Posterior vena cava (tissue), 2 donors: ENCODE results near the gene ABCC11. TPM values are rescaled to one million over a fixed set of nuclear protein-coding genes. Genes with fewer than 3 reads are reported as not detected.

Experiments
- DNase-seq: peaks from one replicate; pipeline ENCODE4 v3.0.0-alpha.2; 2020; ENCODE audit warnings: low spot score
- intact Hi-C, 2 donors: fragments of 100-400 bp; cut with DNase I; formaldehyde crosslinking; loops; one replicate each; pipeline versions ENCODE4 v1.14.1 to v1.14.2; 2022 to 2023
- long read RNA-seq, 2 donors: library from polyadenylated mRNA; unstranded; transcript quantifications; one replicate each; pipeline ENCODE4 v2.0.0, GENCODE V29; 2020 to 2021
- total RNA-seq, 2 donors: library from RNA; stranded (reverse); fragmentation: NEBNext Ultra II Directional; extraction: Animal tissue kit (Norgen Biotek cat#: 25700); gene quantifications; one replicate each; pipeline ENCODE4 v1.2.1, GENCODE V29; 2021
- donor health status: DM: yes; HTN: yes; CAD: no.
- donor health status: DM: yes; HTN: yes; CAD: no.

Gene ABCC11
- not detected for total RNA-seq
- long read RNA-seq, donor 1, result 0 reads
- long read RNA-seq, donor 2, result 0 reads

DNA sequence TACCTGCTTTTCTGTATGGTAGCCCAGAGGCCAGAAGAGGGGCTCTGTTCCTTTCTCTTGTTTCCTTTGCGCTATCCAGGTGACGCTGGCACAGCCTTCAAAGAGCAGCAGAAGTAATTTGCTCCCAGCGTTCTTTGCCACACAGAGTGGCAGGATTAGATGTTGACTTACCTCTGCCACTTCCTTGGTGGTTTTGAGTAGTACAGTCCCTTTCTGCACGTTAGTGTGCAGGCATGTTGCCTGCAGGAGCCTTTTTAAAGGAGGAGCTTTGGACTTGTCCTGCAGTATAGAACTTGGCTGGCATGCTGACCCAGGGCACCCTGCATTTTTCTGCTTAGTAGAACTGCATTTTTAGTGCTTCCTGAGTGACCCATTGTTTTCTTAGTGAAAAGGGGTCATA lies at the start of gene ABCC11:
ABCC11 (minus strand) TSS at position 229 of the 400 bp plus-strand sequence. CDS start 15,618 bp downstream, outside the sequence.
- intact Hi-C loops, result no loop called here
- no peak for DNase-seq

DNA sequence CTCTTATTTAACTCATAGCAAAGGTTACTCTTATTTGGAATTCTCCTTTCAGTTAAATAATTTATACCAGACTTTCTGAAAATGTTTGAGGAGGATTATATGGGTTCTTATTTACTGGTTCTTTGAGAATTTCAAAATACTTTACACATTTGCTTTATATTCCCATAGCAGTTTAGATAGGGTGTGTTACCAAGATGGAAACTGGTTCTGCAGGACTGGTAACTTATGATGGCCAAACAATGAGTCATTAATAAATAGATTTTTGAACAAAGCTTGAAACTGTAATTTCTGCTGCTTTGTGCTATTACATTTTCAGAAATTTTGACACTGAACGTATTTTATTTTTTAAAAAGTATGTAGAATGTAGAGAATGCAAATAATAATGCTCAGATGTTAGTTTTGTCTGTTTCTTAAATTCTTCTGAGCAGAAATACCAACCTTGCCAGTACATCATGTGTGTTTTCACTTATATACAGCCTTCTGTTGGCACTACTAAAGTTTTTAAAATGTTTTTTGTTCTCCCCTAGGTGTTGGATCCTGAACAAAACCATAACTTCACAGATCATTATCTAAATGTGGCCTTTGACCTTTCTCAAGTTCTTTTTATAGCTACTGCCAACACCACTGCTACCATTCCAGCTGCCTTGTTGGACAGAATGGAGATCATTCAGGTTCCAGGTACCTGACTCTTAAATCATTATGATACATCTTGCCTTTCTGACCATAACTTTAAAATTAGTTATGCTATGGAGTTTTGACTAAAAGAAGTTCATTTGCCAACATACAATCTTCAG lies 48.3 kb upstream of the ABCC11 start:
- DNase-seq, result no peak
- intact Hi-C loops, result no loop called here

DNA sequence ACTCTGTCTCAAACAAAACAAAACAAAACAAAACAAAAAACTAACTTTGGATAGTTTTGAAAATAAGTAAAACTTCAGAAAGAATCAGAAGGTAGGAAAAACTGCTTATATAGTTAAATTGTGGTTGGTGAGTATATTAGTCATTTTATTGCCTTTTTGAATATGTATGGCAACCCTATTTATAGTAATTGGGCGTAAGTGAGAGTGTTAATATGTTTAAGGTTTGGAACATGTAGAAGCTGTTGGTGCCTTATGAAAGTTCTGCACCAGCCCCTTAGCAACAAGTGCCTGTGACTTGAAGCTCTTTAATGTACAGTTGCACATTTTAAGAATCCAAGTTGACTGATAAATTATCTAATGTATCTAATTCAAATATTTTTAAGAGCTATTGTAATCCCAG lies 47.4 kb upstream of the ABCC11 start:
- intact Hi-C loops, result no loop called here
- DNase-seq, result no peak

DNA sequence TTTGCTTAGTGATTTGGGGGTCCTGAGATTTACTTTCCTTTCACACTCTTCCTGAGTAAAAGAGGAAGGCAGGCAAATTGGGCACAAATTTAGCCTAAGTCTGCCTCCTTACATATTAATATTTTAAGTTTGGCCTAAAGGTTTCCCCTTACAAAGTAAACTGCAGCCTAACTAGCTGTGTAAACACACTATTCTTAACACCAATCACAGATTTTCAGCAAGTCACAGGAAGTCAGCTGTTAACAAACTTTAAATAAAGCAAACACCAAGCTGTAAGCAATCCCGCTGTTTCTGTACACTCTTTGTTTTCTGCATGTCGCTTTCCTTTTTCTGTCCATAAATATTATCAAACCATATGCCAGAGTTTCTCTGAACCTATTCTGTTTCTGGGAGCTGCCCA lies 45.1 kb upstream of the ABCC11 start:
- DNase-seq, result no peak
- intact Hi-C loops, result no loop called here

DNA sequence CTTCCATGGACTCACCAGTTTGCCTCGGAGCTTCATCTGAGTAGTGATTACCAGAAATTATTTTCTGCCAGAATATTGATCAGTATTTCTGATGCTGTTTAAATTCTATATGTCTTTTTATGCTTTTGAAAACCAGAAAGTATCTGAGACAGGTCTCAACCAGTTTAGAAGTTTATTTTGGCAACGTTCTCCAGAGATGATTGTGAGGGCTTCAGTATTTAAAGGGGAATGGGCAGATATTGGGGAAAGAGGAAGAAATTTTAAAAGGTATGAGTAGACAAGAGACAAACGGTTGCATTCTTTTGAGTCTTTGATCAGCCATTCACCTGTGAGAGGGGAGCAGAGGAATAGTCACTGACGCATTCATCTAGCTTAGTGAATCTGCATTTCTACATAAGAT lies 44.4 kb upstream of the ABCC11 start:
- intact Hi-C loops, result no loop called here
- DNase-seq, result no peak

DNA sequence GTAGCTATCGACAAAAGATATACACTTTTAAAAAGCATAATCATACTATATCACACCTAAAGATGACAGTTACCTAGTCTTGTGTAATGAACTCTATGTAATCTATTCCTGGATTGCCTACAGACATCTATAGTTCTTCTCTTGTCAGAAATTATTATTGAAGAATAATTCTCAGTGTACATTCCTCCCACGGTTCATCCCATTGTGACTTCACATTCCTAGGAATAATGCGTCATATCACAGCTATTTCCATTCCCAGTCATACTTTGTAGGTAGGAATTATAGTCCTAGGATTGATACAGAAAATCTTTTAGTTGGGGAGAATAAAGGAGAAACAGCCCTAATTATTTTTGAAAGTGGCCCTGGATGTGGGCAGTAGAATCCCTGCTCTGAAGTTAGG lies 44.0 kb upstream of the ABCC11 start:
- DNase-seq, result no peak

DNA sequence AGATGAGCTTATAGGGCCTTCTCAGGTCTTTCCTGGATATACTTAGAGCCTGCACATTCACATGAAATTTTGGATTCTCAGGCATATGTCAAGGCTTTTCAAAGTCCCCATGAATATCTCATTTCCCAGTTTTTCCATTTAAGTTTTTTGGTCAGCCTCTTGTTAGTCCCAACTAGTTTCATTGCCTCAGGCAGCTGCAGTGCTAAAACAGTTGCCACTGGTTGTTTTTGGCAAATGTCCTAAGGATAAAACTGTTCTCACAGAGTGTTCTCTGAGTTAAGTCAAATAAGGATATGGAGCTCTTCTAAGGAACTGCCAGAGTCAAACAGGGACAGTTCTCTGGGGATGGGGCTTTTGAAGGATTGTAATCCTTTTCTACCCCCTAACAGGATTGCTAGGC lies 39.9 kb upstream of the ABCC11 start:
- no peak for DNase-seq
- intact Hi-C loops, result no loop called here

More for the DNA sequence above, 44.0 kb upstream of the ABCC11 start:
- intact Hi-C loops, result no loop called here

DNA sequence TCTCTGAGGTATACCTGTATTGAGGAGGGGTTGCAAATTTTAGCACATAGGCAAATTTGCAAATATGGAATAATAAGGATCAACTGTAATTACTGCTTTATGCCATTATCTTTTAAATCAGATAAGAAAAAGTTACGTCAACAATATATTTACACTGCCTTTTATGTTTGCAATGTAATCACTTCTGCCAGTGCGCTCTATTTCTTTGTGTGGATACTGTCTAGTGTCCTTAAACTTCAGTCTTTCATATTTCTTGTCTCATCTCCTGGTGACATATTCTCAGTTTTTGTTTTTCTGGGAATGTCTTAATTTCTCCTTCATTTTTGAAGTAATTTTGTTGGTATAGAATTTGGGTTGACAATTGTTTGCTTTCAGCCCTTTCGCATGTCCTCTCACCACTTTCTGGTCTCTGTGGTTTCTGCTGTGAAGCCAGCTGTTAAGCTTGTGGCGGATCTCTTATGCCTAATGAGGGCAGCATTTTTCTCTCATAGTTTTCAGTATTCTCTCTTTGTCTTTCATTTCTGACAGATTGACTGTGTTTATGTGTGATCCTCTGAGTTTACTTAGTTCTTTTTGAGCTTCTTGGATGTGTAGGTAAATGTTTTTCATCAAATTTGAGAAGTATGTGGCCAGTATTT lies 37.6 kb upstream of the ABCC11 start:
- intact Hi-C loops, result no loop called here
- no peak for DNase-seq

DNA sequence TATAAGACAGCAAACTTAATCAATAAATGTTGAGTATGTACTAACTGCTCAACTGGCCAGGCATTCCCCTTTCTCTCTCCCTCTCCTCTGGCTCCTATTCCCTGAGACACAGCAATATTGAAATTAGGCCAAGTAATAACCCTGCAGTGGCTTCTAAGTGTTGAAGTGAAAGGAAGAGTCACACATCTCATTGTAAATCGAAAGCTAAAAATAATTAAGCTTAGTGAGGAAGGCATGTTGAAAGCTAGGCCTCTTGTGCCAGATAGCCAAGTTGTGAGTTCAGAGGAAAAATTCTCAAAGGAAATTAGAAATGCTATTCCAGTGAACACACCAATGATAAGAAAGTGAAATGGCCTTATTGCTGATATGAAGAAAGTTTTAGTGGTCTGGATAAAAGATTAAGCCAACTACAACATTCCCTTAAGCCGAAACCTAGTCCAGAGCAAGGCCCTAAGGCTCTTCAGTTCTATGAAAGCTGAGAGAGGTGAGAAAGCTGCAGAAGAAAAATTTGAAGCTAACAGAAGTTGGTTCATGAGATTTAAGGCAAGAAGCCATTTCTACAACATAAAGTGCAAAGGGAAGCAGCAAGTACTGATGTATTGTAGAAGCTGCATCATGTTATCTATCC lies 35.4 kb upstream of the ABCC11 start:
- DNase-seq, result no peak
- intact Hi-C loops, result no loop called here

DNA sequence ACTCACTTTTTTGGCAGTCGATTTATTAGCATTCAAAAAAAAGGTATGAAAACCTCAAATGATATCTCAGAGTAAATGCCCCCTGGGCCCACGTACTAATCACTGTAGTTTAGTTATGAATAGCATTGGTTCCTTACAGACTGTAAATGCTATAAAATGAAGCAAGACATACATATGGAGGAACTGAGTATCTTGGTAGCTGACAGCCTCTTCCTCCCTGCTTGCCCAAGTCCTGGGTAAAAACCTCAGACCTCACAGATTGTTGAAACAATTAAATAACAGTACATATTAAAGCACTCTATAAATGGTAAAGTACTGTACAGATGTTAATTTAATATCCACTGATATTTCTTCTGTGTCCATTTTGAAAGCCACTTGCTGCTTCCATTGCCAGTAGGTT lies 33.2 kb upstream of the ABCC11 start:
- DNase-seq, result no peak
- intact Hi-C loops, result no loop called here

DNA sequence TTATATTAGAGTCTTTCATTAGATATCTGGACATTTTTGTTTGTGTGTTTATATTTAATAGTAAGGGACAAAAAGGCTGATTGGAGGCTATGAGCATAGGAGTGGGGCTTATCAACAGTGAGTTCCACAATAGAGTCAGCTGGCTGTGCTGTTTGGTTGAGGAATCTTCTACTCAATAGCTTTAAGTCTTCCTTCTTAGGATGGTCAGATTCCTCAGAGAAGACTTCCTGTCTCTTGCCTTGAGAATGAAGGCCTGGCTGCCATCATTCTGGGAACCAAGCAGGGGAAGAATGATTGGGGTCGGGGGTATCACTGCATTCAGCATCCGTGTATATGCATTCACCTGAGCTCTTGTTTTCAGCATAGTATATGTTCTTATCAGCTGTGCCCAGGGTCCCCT lies 31.9 kb upstream of the ABCC11 start:
- no peak for DNase-seq
- intact Hi-C loops, result no loop called here

DNA sequence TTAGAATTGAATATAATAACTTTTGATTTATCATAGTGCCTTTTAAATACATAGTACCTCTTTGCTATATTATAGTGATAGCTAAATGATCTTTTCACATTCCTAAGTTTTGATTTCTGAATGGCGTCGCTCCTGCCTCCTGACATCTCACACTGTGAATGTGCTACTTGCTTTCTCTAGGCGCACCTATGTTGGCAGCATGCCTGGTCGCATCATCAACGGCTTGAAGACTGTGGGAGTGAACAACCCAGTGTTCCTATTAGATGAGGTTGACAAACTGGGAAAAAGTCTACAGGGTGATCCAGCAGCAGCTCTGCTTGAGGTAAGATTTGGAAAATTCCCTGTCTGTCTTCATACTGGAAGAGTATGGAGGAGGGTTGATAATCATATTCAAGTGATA lies 29.8 kb upstream of the ABCC11 start:
- intact Hi-C loops, result no loop called here

DNA sequence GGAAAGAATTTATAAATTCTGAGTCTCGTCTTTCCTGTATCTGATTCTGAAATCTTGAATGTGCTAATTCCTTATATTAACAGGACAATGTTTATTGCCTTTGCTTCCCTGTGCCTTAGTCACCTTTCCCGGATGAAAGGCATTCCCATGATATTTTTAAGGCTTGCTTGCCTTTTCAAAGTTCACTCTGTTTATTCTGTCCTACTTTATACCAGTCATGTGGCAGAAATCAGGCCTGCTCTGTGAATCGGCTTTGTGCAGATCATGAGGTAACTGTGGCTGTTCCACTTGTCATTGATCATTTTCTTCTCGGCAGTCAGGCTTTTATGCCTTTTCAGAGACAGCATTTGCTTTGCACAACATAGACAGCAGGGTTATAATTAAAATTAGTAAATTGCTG lies 28.8 kb upstream of the ABCC11 start:
- intact Hi-C loops, result no loop called here
- no peak for DNase-seq

More for the DNA sequence above, 29.8 kb upstream of the ABCC11 start:
- DNase-seq, result no peak

DNA sequence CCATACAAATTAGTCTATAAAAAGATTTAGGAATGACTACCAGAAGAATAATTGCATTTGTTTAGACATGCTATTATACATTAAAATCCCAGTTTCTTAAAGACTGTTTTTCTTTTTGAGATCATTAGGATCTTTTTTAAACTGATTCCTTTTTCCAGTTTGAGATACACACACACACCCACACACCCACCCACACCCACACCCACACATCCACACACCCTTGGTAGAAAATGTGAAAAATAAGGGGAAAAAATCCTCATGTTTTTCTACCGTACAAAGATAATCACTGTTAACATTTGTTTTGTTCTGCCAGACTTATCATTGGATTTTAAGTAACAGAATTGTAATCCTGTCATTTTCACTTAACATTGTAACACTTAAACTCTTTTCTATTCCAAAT lies 27.1 kb upstream of the ABCC11 start:
- no peak for DNase-seq
- intact Hi-C loops, result no loop called here

DNA sequence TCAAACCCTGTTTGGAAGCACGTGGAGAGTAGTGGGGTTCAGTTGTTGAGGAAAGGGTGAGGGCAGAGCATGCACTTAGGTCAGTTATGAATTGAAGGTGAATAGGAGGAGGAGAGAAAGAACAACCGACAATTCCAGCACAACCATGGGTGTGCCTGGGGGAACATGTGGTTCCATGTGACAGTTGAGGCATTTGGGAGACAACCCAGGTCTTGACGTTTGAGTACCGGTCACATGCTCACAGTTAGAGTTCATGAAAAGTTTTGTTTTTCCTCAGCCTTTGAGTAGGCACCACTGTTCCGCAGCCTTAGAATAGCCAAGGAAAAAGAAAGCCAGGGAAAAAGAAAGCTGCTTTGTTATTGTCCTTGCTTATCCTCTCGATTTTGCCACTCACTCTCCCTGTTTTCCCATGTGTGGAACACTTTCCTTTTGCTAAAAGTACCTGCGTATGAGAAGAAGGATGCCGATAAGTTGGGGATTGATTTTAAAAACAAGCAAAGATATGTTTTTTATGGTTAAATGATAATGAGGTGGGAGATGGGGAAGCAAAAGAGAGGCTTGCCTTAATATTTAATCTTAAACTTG lies 25.6 kb upstream of the ABCC11 start:
- intact Hi-C loops, result no loop called here
- no peak for DNase-seq

DNA sequence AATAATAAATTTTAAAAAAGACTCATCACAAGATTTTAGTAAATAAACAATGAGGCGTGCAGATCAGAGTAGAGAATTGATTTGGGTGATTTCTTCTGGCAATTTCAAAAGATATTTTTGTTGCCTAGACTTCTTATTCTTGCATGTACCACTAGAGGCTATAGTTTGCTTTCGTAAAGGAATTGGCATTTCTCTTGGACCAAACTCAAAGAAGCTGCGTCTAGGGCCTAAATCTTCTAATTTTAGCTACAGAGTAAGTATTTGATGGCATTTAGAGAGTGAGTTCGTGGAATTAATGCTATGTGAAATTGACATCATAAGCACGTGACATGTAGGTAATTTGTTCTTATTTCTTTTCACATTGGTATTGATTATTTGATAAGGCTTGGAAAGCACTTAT lies 24.4 kb upstream of the ABCC11 start:
- DNase-seq, result no peak
- intact Hi-C loops, result no loop called here

DNA sequence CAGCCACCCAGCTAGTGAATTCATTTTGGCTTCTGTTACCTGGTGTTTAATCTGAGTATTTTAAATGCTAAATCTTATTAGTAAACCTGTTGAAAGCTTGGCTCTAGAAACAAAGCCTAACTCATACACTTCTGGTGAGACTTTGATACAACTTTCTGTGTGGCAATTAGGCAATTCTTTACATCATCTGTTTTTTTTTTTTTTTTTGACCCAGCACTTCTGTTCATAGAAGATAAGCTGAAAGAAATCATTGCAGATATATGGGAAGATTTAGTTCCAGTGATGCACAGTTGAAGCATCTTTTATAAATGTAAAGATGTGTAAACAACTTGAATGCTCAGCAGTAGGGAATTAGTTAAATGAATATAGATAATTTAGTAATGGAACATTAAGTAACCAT lies 21.7 kb upstream of the ABCC11 start:
- DNase-seq, result no peak
- intact Hi-C loops, result no loop called here

DNA sequence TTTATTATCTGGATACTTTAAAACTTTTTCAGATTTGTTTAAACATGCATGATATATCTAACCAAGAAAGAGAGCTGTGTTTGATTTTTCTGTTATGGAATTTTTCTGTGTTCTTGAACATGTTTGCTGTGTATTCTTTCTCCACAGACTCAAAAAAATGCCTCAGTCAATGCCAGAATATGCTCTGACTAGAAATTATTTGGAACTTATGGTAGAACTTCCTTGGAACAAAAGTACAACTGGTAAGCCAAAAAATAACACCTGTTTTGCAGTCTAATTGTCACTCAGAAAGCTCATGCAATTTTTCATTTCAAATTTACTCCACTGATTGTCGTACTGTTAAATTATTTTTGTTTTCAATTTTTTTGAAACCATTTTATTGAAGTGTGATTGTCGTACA lies 15.3 kb upstream of the ABCC11 start:
- intact Hi-C loops, result no loop called here
- no peak for DNase-seq

DNA sequence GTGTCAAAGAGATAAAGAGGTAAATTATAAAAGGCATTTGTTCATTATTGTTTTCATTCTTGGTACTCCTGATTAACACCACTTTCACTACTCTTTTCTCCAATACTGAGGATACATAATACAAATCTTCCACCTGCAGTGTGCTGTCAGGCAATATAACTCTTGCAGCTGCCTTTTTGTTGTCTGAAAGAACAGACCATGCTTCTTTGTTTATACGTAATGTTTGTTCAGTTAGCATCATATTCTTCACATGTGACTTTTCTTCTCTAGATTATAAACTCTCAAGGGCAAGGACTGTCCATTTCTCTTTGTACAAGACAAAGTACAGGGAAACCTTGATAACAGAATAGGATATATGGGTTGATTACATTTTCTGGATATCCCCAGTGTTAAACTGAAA lies 14.2 kb upstream of the ABCC11 start:
- intact Hi-C loops, result no loop called here

DNA sequence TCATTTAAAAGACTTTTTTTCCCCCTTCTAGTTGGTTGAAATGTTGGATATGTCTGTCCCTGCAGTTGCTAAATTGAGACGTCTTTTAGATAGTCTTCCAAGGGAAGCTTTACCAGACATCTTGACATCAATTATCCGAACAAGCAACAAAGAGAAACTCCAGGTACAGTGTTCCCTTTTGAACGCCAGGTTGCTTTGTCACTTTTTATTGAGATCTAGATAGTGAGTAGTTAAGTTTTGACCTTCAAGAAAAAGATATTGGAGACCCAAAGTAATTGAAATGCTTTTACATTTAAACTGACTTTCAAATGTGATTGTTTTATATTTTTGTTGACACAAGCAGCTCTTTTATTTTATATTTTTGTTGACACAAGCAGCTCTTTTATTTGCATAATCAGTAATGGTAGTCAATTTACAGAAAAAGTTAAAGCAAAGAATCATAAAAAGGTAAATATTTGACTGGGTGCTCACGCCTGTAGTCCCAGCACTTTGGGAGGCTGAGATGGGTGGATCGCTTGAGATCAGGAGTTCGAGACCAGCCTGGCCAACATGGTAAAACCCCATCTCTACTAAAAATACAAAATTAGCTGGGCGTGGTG lies 9.3 kb upstream of the ABCC11 start:
- no peak for DNase-seq
- intact Hi-C loops, result no loop called here

More for the DNA sequence above, 14.2 kb upstream of the ABCC11 start:
- no peak for DNase-seq
